IMR-90 (cell line): ENCODE data around the gene IDH3A. TPM values are rescaled to one million over a fixed set of nuclear protein-coding genes. Genes with fewer than 3 reads are reported as not detected.

Experiments used
- ATAC-seq: fragments of 200-7000 bp; cut with Tn5 transposase; 2 replicates; pipeline ENCODE4 v1.9.1; 2020; ENCODE audit warnings: low read depth, mild to moderate bottlenecking, moderate library complexity
- BruUV-seq: library from RNA; stranded (reverse); fragments of 400-500 nt; replicated peaks from 2 replicates; lab custom pipeline; 2021; lab: Mats Ljungman, UMichigan
- CTCF ChIA-PET: fragments of 300-600 bp; formaldehyde crosslinking; extraction: SDS; loops from one replicate; lab custom pipeline; 2021; ENCODE audit warnings: antibody characterized with exemption; lab: Yijun Ruan, JAX
- POLR2A ChIA-PET: fragments of 300-600 bp; sonication (Branson Sonifier 250); formaldehyde crosslinking; loops from one replicate; lab custom pipeline; 2022; ENCODE audit warnings: antibody characterized with exemption; ENCODE audit not compliant: unreplicated experiment; lab: Charles Lee
- DNase-seq: peaks from one replicate; pipeline ENCODE4 v3.0.0; 2013
- H2AFZ ChIP-seq: replicated peaks from 2 replicates; pipeline ENCODE3; 2013; ENCODE audit warnings: low read length, mild to moderate bottlenecking; ENCODE audit not compliant: poor library complexity
- H2AK5ac ChIP-seq: 2 replicates; pipeline ENCODE4 v1.6.1; 2013; ENCODE audit warnings: low read depth, low read length, inconsistent platforms
- H2AK9ac ChIP-seq: replicated peaks from 2 replicates; pipeline ENCODE3; 2013; ENCODE audit warnings: mild to moderate bottlenecking, low read depth, low read length, moderate library complexity; ENCODE audit not compliant: poor library complexity
- H2BK120ac ChIP-seq: 2 replicates; pipeline ENCODE4 v1.6.1; 2013; ENCODE audit warnings: low read depth, low read length, inconsistent platforms
- H2BK15ac ChIP-seq: 3 replicates; pipeline ENCODE4 v1.6.1; 2013; ENCODE audit warnings: low read depth, low read length, inconsistent platforms
- H2BK20ac ChIP-seq: 2 replicates; pipeline ENCODE4 v1.6.1; 2013; ENCODE audit warnings: low read depth, mild to moderate bottlenecking, inconsistent platforms, low read length, moderate library complexity
- H2BK5ac ChIP-seq: 2 replicates; pipeline ENCODE4 v1.6.1; 2013; ENCODE audit warnings: mild to moderate bottlenecking, low read depth, low read length, inconsistent platforms; ENCODE audit not compliant: poor library complexity, severe bottlenecking
- H3K14ac ChIP-seq: replicated peaks from 2 replicates; pipeline ENCODE4 v1.6.1; 2013; ENCODE audit warnings: low read depth, low read length, inconsistent platforms
- H3K18ac ChIP-seq: 2 replicates; pipeline ENCODE4 v1.6.1; 2013; ENCODE audit warnings: low read depth, low read length, control low read depth
- H3K23ac ChIP-seq: 2 replicates; pipeline ENCODE4 v1.6.1; 2013; ENCODE audit warnings: low read depth, low read length, inconsistent platforms
- H3K27ac ChIP-seq: 2 replicates; pipeline ENCODE4 v1.5.1; 2013; ENCODE audit warnings: mild to moderate bottlenecking, control low read depth, low read length; ENCODE audit not compliant: insufficient read depth
- H3K27me3 ChIP-seq: 2 replicates; pipeline ENCODE4 v1.6.1; 2013; ENCODE audit warnings: low read length; ENCODE audit not compliant: control insufficient read depth, insufficient read depth
- H3K36me3 ChIP-seq: 2 replicates; pipeline ENCODE4 v1.6.1; 2013; ENCODE audit warnings: low read length, mixed read lengths; ENCODE audit not compliant: control insufficient read depth, insufficient read depth
- H3K4ac ChIP-seq: 2 replicates; pipeline ENCODE4 v1.6.1; 2013; ENCODE audit warnings: low read depth, low read length, inconsistent platforms
- H3K4me1 ChIP-seq: 2 replicates; pipeline ENCODE4 v1.6.1; 2013; ENCODE audit warnings: low read length, mixed read lengths; ENCODE audit not compliant: control insufficient read depth, insufficient read depth
- H3K4me2 ChIP-seq: 2 replicates; pipeline ENCODE4 v1.6.1; 2013; ENCODE audit warnings: low read depth, mild to moderate bottlenecking, control low read depth, low read length, moderate library complexity
- H3K4me3 ChIP-seq: 2 replicates; pipeline ENCODE4 v1.5.1; 2013; ENCODE audit warnings: low read depth, mild to moderate bottlenecking, control low read depth, low read length, moderate library complexity; ENCODE audit not compliant: insufficient read depth
- H3K56ac ChIP-seq: 2 replicates; pipeline ENCODE4 v1.6.1; 2013; ENCODE audit warnings: low read length, inconsistent platforms; ENCODE audit not compliant: insufficient read depth; ENCODE audit errors: extremely low read depth
- H3K79me1 ChIP-seq, 2 experiments: 2 replicates each; pipeline ENCODE4 v1.6.1; 2013; ENCODE audit warnings: low read length in 2 of 2, inconsistent platforms in 1 of 2, low read depth in 1 of 2
- H3K9ac ChIP-seq: 2 replicates; pipeline ENCODE4 v1.6.1; 2013; ENCODE audit warnings: low read depth, low read length, control low read depth
- H3K9me1 ChIP-seq: 2 replicates; pipeline ENCODE4 v1.6.1; 2013; ENCODE audit warnings: low read length, inconsistent platforms; ENCODE audit not compliant: insufficient read depth
- H3K9me3 ChIP-seq: 2 replicates; pipeline ENCODE4 v1.6.1; 2013; ENCODE audit warnings: low read length; ENCODE audit not compliant: control insufficient read depth, insufficient read depth
- H4K20me1 ChIP-seq: 2 replicates; pipeline ENCODE4 v1.6.1; 2013; ENCODE audit warnings: low read length, inconsistent platforms; ENCODE audit not compliant: insufficient read depth
- H4K5ac ChIP-seq: 2 replicates; pipeline ENCODE4 v1.6.1; 2013; ENCODE audit warnings: mild to moderate bottlenecking, low read depth, low read length, control low read depth
- H4K8ac ChIP-seq, 2 experiments: 2 replicates each; pipeline ENCODE4 v1.6.1; 2013; ENCODE audit warnings: low read depth in 2 of 2, low read length in 2 of 2, control low read depth in 1 of 2, inconsistent platforms in 1 of 2
- H4K91ac ChIP-seq: 2 replicates; pipeline ENCODE4 v1.6.1; 2013; ENCODE audit warnings: low read depth, low read length, inconsistent platforms; ENCODE audit not compliant: insufficient read depth
- CTCF ChIP-seq: conservative IDR thresholded peaks from 2 replicates; pipeline ENCODE4 v1.5.1; 2012; ENCODE audit warnings: mild to moderate bottlenecking, low read depth, low read length, improper control_type of control experiment
- RAD21 ChIP-seq: IDR thresholded peaks from 2 replicates; pipeline ENCODE4 v1.6.1; 2012; ENCODE audit warnings: low read length, improper control_type of control experiment
- RCOR1 ChIP-seq: IDR thresholded peaks from 2 replicates; pipeline ENCODE4 v1.6.1; 2012; ENCODE audit warnings: mild to moderate bottlenecking, low read length, improper control_type of control experiment; ENCODE audit not compliant: insufficient replicate concordance
- SMC3 ChIP-seq: fragments of 150-350 bp; IDR thresholded peaks from 2 replicates; pipeline ENCODE4 v1.6.1; 2016; ENCODE audit warnings: low read depth, mild to moderate bottlenecking, antibody characterized with exemption, low read length, moderate library complexity
- WGBS, 2 experiments: methylation state at CpG; one replicate each; pipeline versions ENCODE4 v1.1.5 to v1.1.7; 2013; ENCODE audit warnings: missing lambda C conversion rate in 2 of 2; ENCODE audit not compliant: insufficient read length in 1 of 2; ENCODE audit errors: extremely low coverage in 2 of 2; 5-methylcytosine and 5-hydroxymethylcytosine counted together
- dilution Hi-C: fragments of 300-500 bp; cut with HindIII; formaldehyde crosslinking; loops from one replicate; pipeline ENCODE4 v1.14.3; 2018; ENCODE audit warnings: low sequenced_read_pairs; ENCODE audit not compliant: unreplicated experiment
- in situ Hi-C: fragments of 300-500 bp; cut with MboI; formaldehyde crosslinking; loops from 3 replicates; pipeline ENCODE4 v1.14.3; 2019; ENCODE audit warnings: low sequenced_read_pairs, inconsistent platforms, mixed read lengths
- intact Hi-C: fragments of 100-400 bp; cut with micrococcal nuclease; formaldehyde crosslinking; loops from 2 replicates; pipeline ENCODE4 v1.10.0; 2022
- polyA plus RNA-seq, 3 experiments: library from polyadenylated mRNA; depleted of rRNA; stranded (reverse); fragments of >200 nt; gene quantifications; 2 replicates each; pipeline ENCODE4 v1.2.3, GENCODE V29; 2012; ENCODE audit warnings: low replicate concordance in 1 of 3
- total RNA-seq: library from RNA; depleted of rRNA; stranded (reverse); fragments of >200 nt; gene quantifications from 2 replicates; pipeline ENCODE4 v1.2.3, GENCODE V29; 2012

The IDH3A gene
- total and polyA plus RNA-seq, 2 of the 4 experiments (the other 2 are of a cell fraction), result 34.5 to 47.7 TPM

DNA sequence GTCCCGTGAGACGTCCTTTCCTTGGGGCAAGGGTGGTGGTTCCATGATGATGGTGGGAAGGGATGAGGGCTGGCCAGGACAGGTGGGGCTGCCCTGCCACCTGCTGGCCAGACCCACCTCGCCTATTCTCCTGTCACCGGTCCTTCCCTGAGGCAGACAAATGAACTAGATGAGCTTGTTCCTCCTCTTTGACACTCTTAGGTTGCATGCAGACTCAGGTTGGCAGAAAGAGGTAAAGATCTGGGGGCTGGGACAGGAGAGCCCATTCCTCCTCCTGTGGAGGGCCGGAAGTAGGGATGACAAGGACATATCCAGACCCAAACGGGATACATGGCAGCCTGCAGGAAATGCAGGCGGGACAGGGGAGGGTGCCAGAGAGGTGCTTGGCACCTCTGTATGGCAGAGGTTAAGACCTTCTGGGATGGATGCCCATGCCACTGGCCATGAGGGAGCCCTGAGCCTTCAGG, 46.6 kb downstream of the IDH3A start:
- H2AFZ ChIP-seq, result peak overlapping the region; percentile 40
- H3K18ac ChIP-seq, result no peak overlapping the region
- no peak overlapping the region for H4K5ac ChIP-seq
- peak; percentile 47 for TF ChIP-seq CTCF
- peak; percentile 53 for TF ChIP-seq RAD21
- TF ChIP-seq RCOR1, result no peak
- peak; percentile 52 for TF ChIP-seq SMC3
- no peaks in the 10 kb centered on the region for H3K4me1 ChIP-seq
- in situ Hi-C loops (no loop called here), dilution Hi-C loops (no loop called here), intact Hi-C loops (loop anchor here (1.0 kb wide), 1 partner anchor 82 kb away; no protein-coding TSS in a partner anchor)
- H4K8ac ChIP-seq, result no peak overlapping the region
- H3K27me3 ChIP-seq, result peaks cover 35% of the 10 kb centered on the region
- H2AK9ac ChIP-seq, result no peak overlapping the region
- ChIA-PET CTCF (interaction anchor here (0.6 to 1.5 kb wide), 3 partner anchors 9 to 83 kb away, joined by 3 to 4 read pairs (median 4); no protein-coding TSS in a partner anchor), POLR2A (no interaction called here)
- H3K36me3 ChIP-seq, result no peaks in the 10 kb centered on the region
- no peak overlapping the region for H2BK15ac ChIP-seq
- H3K56ac ChIP-seq, result no peak overlapping the region
- H2AK5ac ChIP-seq, result no peak overlapping the region
- H3K27ac ChIP-seq, result no peak overlapping the region
- BruUV-seq, result no TSS peak
- no peak overlapping the region for H2BK20ac ChIP-seq
- WGBS, 2 experiments, result no CpG with 5 or more reads among the region's 7 CpGs
- H3K4ac ChIP-seq, result no peak overlapping the region
- DNase-seq (no peak), ATAC-seq (peak; percentile 46; the same call in 1 of the 2 replicates)
- H3K9me1 ChIP-seq, result no peaks in the 10 kb centered on the region
- no peak overlapping the region for H2BK5ac ChIP-seq
- no peak overlapping the region for H3K4me2 ChIP-seq
- no peak overlapping the region for H3K4me3 ChIP-seq
- H3K14ac ChIP-seq, result no peak overlapping the region
- no peak overlapping the region for H2BK120ac ChIP-seq
- H3K79me1 ChIP-seq, result no peaks in the 10 kb centered on the region
- H4K91ac ChIP-seq, result no peak overlapping the region
- no peaks in the 10 kb centered on the region for H4K20me1 ChIP-seq
- H3K23ac ChIP-seq, result no peak overlapping the region
- H3K9me3 ChIP-seq, result peaks cover 2% of the 10 kb centered on the region; the same call in 1 of the 2 replicates
- no peak overlapping the region for H3K9ac ChIP-seq
